GM21367 (cell line): ENCODE measurements around the gene MGP.

Experiments used
- ATAC-seq: cut with Tn5 transposase; IDR thresholded peaks from one replicate; pipeline ENCODE4 v1.9.1; 2021; ENCODE audit not compliant: unreplicated experiment

Gene MGP

GRCh38 chr12:14885718-14886221 lies at the start of gene MGP:
Gene MGP, minus strand, starts transcription at chr12:14885854. Its CDS starts 63 bp downstream, at chr12:14885791.
- ATAC-seq: no peak

- ATAC-seq: no peak
These were observed 49.4 kb upstream of the MGP start for GRCh38 chr12:14935031-14935430.

- no peak for ATAC-seq
These were observed 48.9 kb upstream of the MGP start for GRCh38 chr12:14934511-14934910.

- no peak for ATAC-seq
These were observed 46.3 kb upstream of the MGP start for GRCh38 chr12:14931791-14932560.

GRCh38 chr12:14931359-14931758 lies 45.7 kb upstream of the MGP start:
- ATAC-seq: no peak

- ATAC-seq: no peak
These were observed 44.6 kb upstream of the MGP start for GRCh38 chr12:14930299-14930698.

- ATAC-seq: no peak
These were observed 43.3 kb upstream of the MGP start for GRCh38 chr12:14928931-14929330.

GRCh38 chr12:14927267-14927666 lies 41.6 kb upstream of the MGP start:
- ATAC-seq: no peak

- ATAC-seq: no peak
These were observed 38.9 kb upstream of the MGP start for GRCh38 chr12:14924541-14924940.

- ATAC-seq: no peak
These were observed 38.3 kb upstream of the MGP start for GRCh38 chr12:14923944-14924343.

- no peak for ATAC-seq
These were observed 35.6 kb upstream of the MGP start for GRCh38 chr12:14921218-14921617.

- no peak for ATAC-seq
These were observed 34.9 kb upstream of the MGP start for GRCh38 chr12:14920475-14921126.

- no peak for ATAC-seq
These were observed 33.8 kb upstream of the MGP start for GRCh38 chr12:14919455-14919854.

- no peak for ATAC-seq
These were observed 30.1 kb upstream of the MGP start for GRCh38 chr12:14915736-14916135.

GRCh38 chr12:14913381-14913781 lies 27.7 kb upstream of the MGP start:
- no peak for ATAC-seq

GRCh38 chr12:14911131-14911530 lies 25.5 kb upstream of the MGP start:
- no peak for ATAC-seq

- no peak for ATAC-seq
These were observed 24.6 kb upstream of the MGP start for GRCh38 chr12:14910090-14910915.

GRCh38 chr12:14907953-14908352 lies 22.3 kb upstream of the MGP start:
- ATAC-seq: no peak

- ATAC-seq: no peak
These were observed 20.5 kb upstream of the MGP start for GRCh38 chr12:14906114-14906513.

- no peak for ATAC-seq
These were observed 19.8 kb upstream of the MGP start for GRCh38 chr12:14905269-14906004.

GRCh38 chr12:14904854-14905253 lies 19.2 kb upstream of the MGP start:
- no peak for ATAC-seq
